GM06990 (cell line): Measurements from ENCODE around the gene NPTN.
"Not testable (repeated sequence)": the region's sequence is repeated elsewhere in the genome, so short reads cannot be mapped to it uniquely, and the experiment has no call there.

Source experiments
- DNase-seq: peaks from one replicate; pipeline ENCODE4 v3.0.0-alpha.2; 2011; ENCODE audit not compliant: insufficient read length; ENCODE audit errors: extremely low read depth
- H3K27me3 ChIP-seq: replicated peaks from 2 replicates; pipeline ENCODE4 v1.6.0; 2011; ENCODE audit warnings: low read length; ENCODE audit not compliant: control insufficient read depth, insufficient read depth
- H3K36me3 ChIP-seq: 2 replicates; pipeline ENCODE4 v1.5.1; 2011; ENCODE audit warnings: low read length; ENCODE audit not compliant: control insufficient read depth, insufficient read depth
- H3K4me3 ChIP-seq: replicated peaks from 2 replicates; pipeline ENCODE4 v1.5.1; 2011; ENCODE audit warnings: low read depth, mild to moderate bottlenecking, control low read depth, low read length
- TF ChIP-seq, protein P1 (sequence below): IDR thresholded peaks from 2 replicates; pipeline ENCODE4 v1.5.1; 2011; ENCODE audit warnings: low read length, control low read depth, mild to moderate bottlenecking, inconsistent platforms; ENCODE audit not compliant: insufficient read depth, poor library complexity, severe bottlenecking

NPTN gene

DNA sequence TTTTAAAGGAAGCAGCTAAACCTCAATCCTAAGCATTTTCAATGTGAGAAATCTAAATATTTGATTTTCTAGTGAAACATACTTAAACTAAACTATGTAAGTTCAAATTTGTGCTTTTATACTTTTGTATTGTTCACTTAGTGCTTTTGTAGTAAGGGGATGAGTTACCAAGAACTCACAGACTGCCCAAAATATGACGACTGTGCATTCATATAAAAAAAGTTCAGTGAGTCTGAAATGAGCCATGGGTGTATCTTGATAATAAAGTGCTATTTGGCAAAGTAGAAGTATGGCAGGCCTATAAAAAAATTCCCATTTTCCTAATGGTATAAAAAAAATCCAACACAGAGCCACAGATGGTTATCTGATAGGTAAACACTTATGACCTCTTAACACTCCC, 66.2 kb downstream of the NPTN start:
- no peak for DNase-seq
- Histone ChIP-seq H3K36me3 (peaks cover 32% of the 10 kb centered on the region), H3K27me3 (no peaks in the 10 kb centered on the region), H3K4me3 (no peak overlapping the region)
- TF ChIP-seq, protein P1, sequence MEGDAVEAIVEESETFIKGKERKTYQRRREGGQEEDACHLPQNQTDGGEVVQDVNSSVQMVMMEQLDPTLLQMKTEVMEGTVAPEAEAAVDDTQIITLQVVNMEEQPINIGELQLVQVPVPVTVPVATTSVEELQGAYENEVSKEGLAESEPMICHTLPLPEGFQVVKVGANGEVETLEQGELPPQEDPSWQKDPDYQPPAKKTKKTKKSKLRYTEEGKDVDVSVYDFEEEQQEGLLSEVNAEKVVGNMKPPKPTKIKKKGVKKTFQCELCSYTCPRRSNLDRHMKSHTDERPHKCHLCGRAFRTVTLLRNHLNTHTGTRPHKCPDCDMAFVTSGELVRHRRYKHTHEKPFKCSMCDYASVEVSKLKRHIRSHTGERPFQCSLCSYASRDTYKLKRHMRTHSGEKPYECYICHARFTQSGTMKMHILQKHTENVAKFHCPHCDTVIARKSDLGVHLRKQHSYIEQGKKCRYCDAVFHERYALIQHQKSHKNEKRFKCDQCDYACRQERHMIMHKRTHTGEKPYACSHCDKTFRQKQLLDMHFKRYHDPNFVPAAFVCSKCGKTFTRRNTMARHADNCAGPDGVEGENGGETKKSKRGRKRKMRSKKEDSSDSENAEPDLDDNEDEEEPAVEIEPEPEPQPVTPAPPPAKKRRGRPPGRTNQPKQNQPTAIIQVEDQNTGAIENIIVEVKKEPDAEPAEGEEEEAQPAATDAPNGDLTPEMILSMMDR, result no peak

DNA sequence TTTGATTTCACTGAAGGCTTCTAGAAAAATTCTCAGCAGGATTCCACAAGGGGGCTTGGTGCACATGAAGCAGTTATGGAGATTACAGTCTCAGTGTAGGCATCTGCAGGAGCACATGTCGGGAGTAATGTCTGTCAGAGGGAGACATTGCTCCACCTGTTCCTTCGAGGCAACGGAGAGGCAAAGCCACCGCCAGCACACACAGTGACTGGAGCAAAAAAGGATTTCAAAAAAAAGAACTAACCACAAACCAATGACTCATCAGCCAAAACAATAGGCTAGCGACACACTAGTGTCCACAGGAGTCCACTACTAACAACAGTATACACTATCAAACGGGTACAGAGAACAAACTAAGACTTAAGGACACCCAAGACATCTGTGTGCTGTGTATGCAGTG, 68.9 kb downstream of the NPTN start:
- Histone ChIP-seq H3K4me3 (no peak overlapping the region), H3K27me3 (no peaks in the 10 kb centered on the region), H3K36me3 (peaks cover 23% of the 10 kb centered on the region)
- TF ChIP-seq, protein P1, result no peak
- no peak for DNase-seq

DNA sequence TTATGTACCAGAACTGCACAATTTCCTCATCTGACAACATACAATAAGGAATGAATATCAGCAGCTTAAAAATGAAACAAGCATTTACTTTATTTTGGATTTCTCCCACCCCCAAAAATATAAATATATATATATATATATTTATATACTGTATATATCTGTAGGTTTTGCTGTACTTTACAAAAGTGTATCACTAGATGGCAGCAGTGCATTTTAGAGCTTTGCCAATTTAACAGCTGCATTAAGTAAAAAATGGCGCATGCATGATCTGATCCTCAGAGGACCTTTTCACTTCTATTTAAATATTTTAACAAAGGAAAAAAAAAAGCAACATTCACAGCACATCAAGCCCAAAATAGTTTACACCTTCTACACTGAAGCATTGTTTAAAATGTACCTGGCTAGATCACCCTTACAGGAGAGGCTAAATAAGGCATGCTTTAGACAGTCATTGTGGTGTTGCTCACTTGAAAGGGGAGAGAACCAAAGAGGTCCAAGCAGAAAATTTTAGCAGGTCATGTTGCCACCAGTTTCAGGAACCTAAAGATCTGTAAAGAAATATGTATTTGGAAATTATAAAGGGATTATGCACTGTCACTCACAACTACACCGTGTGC, 72.6 kb downstream of the NPTN start:
- DNase-seq, result peak; percentile 20
- TF ChIP-seq, protein P1, result peak; percentile 47
- Histone ChIP-seq H3K4me3 (no peak overlapping the region), H3K36me3 (peaks cover 10% of the 10 kb centered on the region), H3K27me3 (no peaks in the 10 kb centered on the region)

DNA sequence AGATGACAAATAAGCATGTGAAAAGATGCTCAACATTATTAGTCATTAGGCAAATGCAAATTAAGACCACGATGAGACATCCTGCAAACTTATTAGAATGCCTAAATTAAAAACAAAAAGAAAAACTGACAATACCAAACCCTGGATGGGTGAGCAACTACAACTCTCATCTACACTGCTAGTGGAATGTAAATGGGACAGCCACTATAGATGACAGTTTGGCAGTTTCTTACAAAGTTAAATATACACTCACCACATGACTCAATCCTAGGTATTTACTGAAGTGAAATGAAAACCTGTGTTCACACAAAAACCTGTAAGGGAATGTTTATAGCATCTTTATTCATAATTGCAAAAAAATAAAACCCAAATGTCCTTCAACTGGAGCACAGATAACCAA, 74.7 kb downstream of the NPTN start:
- DNase-seq, result no peak
- Histone ChIP-seq H3K4me3 (no peak overlapping the region), H3K36me3 (peaks cover 7% of the 10 kb centered on the region), H3K27me3 (no peaks in the 10 kb centered on the region)
- TF ChIP-seq, protein P1, result no peak

DNA sequence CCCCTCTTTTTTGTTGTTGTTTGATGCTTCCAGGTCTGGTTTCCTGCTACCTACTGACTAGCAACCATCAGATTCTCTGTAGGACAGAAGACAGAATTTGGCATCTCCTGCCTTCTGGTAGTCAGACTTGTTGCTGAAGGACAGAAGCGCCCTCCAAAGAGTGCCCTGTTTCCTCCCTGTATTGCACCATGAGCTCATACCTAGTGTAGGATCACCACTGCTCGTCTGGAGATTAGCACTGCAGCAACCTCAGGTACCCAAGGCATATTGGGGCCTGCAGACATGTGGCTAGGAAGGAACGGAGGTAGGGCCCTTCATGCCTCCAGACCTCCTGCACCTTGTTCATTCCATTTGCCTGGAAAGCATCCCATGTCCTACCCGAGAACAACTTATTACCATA, 78.1 kb downstream of the NPTN start:
- TF ChIP-seq, protein P1, result no peak
- Histone ChIP-seq H3K36me3 (peaks cover 2% of the 10 kb centered on the region), H3K27me3 (no peaks in the 10 kb centered on the region), H3K4me3 (no peak overlapping the region)
- DNase-seq, result no peak

DNA sequence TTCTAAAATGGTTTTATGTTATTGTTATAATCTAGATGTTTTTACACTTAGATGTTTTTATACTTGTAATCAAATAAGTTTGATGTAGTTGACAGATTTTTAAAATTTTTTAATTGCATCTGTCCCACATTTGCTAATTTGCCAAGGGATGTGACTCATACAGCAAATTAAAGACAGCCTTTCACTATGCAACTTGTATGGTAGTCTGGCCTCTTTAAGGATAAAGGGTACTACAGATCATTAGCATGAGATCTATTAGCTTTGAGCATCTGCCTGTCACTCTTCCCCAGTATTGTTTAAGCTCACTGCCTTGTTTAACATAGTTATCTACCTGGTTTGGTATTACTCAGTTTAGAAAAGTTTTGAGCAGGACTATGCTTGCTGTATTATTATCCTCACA, 83.0 kb downstream of the NPTN start:
- Histone ChIP-seq H3K4me3 (no peak overlapping the region), H3K36me3 (no peaks in the 10 kb centered on the region), H3K27me3 (no peaks in the 10 kb centered on the region)
- DNase-seq, result no peak
- TF ChIP-seq, protein P1, result no peak

DNA sequence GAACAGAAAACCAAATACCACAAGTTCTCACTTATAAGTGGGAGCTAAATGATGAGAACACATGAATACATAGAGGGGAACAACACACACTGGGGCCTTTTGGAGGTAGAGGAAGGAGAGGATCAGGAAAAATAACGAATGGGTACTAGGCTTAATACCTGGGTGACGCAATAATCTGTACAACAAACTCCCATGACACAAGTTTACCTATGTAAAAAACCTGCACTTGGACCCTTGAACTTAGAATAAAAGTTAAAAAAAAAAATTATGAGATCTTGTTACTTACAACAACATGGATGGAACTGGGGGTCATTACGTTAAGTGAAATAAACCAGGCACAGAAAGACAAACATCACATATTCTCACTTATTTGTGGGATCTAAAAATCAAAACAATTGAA, 84.3 kb downstream of the NPTN start:
- H3K27me3 ChIP-seq, H3K36me3 ChIP-seq, H3K4me3 ChIP-seq, DNase-seq: not testable (repeated sequence)
